NCI-H2227 (cell line): ENCODE data around the gene PCDHB8.
"Not testable (repeated sequence)": the region's sequence is repeated elsewhere in the genome, so short reads cannot be mapped to it uniquely, and the experiment has no call there.

Experiments used
- DNase-seq: peaks from one replicate; lab custom pipeline; 2025; ENCODE audit not compliant: unreplicated experiment; lab: John Stamatoyannopoulos, UW

The PCDHB8 gene

GRCh38 chr5:141225421-141225820, 47.8 kb downstream of the PCDHB8 start:
- DNase-seq: not testable (repeated sequence)
